Endothelial cell of hepatic sinusoid (primary cell): Measurements from ENCODE around the gene LMAN2.

ENCODE experiments used
- in situ Hi-C: cut with HindIII; loops from 2 replicates; pipeline ENCODE4 v1.10.0; 2017; ENCODE audit warnings: low sequenced_read_pairs

LMAN2 gene

DNA sequence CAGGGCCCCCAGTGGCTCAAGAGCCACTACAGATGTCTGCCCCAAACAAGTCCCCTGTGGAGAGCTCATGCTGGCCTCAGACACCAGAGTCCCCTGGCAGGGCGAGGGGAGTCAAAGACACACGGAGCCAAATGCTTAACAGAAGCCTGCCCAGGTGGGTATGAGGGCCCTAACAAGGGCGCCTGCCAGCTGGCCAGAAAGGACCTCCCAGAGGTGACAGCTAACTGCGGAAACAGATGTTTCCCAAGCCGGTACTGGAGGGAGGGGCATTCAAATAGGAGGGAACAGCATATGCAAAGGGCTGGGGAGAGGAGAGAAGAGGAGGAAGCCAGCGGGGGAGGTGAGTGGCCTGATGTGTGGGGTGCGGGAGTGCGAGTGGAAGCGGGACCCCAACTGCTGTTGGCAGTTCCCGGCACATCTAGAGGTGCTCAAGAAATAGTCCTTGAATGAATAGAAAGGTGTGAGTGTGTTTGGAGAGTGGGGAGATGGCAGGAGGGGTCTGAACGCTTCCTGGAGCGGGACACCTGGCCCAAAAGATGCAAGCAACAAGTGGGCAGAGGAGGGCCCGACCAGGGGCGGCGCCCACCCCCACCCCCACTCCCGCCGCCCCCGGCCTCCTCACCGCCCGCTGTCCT is 40.6 kb downstream of the LMAN2 start:
- in situ Hi-C loops, result loop anchor here (25.0 kb wide), 1 partner anchor 199 kb away; no protein-coding TSS in a partner anchor

DNA sequence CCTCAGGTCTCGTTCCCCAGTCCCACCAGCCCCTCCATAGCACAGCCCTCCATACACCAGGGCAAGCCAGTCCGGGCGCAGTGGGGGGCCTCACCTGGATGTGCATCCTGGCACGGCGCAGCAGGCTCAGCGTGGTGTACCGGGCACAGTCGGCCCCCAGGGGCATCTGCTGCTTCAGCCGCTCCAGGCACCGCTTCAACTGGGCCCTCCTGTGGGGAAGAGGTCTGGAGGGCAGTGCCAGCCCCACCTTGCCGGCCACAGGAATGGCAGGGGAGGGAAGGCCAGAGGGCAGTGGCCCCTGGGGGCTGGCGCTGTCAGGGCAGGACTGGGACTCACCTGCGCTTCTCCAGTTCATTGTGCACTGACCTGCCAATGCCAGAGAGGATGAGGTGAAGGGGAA is 41.1 kb downstream of the LMAN2 start:
- in situ Hi-C loops, result loop anchor here (25.0 kb wide), 1 partner anchor 198 kb away; no protein-coding TSS in a partner anchor

DNA sequence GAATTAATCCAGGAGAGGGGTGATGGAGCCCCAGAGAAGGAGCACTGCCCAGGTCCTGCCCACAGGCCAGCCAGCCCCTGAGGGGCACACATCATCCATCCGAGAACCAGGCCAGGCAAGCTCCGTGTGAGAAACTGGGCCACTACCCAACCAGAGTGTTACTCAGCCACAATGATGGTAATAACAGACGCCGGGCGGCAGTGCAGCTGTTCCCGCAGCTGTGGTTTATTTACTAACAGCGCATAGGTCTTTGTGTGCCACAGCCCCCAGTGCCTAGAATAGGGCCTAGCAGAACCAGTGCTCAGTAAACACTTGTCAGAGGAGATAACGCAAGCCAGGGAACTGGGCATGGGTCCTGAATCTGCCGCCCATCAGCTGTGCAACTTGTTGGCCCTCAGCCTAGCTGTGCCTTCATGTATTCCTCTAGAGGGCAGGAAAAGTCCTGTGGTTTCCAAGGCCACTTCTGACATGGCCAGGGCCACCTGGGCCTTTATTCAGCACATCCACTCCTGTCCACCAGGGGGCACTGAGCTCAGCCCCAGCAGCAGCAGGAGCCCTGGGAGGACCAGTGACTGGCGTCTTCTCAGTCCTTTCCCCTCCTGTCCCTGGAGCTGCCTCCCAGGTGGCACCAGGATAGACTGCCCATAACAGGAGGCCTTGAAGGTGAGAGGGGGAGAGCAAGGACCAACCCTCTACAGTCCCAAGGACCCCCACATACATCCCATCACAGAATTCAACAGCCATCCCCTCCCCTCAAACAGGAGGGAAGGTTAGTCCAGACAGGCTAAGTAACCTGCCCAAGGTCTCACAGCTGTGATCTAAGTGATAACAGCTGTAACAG is 41.9 kb downstream of the LMAN2 start:
- in situ Hi-C loops, result loop anchor here (25.0 kb wide), 1 partner anchor 197 kb away; no protein-coding TSS in a partner anchor

GRCh38 chr5:177308740-177309139 is 42.7 kb downstream of the LMAN2 start:
- in situ Hi-C loops, result loop anchor here (25.0 kb wide), 1 partner anchor 196 kb away; no protein-coding TSS in a partner anchor

GRCh38 chr5:177307544-177308363 is 43.7 kb downstream of the LMAN2 start:
- in situ Hi-C loops, result loop anchor here (25.0 kb wide), 1 partner anchor 195 kb away; no protein-coding TSS in a partner anchor

DNA sequence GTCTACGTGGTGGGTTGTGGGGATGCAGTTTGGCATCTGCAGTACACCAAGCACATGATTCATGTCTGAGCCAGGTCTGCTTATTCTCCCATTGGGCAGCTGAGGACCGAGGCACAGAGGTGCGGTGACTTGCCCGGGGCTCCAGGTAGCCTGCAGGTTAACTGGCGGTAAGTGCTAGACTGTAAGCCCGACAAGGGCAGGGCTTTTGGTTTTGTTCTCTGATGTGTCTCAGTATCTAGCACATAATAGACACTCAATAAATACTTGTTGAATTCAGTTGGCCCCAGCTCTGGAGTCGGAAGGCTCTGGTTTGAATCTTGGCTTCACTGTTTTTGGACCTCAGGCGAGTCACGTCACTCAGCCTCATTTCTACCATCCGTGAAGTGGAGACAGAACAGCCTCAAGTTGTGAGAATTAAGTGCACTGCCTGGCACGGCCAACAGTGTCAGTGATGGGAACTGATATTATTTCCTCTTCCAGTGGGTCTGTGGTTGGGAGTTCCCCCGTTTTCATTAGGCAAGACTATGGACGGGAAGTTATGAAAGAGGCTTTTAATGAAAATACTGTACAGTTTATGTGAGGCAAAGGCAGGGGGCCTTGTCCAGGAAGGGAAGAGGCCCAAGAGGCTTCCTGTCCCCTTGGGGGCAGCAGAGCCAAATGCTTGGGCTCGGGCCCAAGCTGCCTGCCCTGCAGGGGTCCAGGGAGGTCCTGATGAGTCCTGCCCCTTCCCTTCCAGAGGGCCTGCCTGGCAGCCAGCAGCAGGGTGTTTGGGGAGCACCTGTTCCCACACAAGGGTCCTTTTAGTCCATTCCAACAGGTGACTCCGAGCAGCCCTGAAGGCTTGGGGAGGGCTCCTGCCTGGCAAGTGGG is 44.6 kb downstream of the LMAN2 start:
- in situ Hi-C loops, result loop anchor here (25.0 kb wide), 1 partner anchor 195 kb away; no protein-coding TSS in a partner anchor

DNA sequence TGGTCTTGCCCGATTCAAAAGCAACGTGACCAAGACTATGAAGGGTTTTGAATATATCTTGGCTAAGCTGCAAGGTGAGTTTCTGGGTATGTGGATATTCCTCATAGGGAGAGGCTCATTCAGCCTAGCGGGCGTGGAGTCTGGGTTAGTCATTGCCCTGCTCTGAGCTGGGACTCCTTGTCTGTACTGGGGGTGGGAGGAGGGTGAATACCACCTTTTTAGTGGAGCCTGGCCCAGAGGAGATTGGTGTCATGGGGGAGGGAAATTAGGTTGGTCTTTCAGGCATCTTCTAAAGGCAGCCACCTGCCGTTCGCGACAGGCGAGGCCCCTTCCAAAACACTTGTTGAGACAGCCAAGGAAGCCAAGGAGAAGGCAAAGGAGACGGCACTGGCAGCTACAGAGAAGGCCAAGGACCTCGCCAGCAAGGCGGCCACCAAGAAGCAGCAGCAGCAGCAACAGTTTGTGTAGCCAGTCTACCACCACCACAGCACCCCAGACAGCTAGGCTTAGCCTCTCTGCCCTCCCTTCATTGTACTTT is 45.3 kb downstream of the LMAN2 start:
- in situ Hi-C loops, result loop anchor here (25.0 kb wide), 1 partner anchor 194 kb away; no protein-coding TSS in a partner anchor

- in situ Hi-C loops, result loop anchor here (25.0 kb wide), 1 partner anchor 192 kb away; no protein-coding TSS in a partner anchor
Measured at GRCh38 chr5:177304392-177305119, 46.9 kb downstream of the LMAN2 start.

DNA sequence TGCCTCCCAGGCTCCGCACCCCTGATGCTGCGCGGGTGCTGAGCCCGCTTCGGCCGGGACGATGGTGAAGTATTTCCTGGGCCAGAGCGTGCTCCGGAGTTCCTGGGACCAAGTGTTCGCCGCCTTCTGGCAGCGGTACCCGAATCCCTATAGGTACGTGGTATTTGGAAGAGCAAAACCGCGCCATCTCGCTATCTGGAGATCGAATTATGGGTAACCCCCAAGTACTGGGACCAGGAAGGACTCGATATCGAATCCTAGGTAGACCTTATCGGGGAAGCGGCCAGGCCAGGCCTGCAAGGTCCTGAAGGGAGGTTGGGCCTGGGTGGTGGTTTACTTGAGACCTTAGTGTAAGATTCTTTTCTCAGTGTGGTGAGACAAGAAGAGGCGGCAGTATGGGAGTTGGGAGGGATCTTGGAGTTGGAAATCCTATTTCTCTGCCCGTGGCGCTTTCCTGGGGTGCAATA is 47.5 kb downstream of the LMAN2 start:
- in situ Hi-C loops, result loop anchor here (25.0 kb wide), 1 partner anchor 192 kb away; no protein-coding TSS in a partner anchor

DNA sequence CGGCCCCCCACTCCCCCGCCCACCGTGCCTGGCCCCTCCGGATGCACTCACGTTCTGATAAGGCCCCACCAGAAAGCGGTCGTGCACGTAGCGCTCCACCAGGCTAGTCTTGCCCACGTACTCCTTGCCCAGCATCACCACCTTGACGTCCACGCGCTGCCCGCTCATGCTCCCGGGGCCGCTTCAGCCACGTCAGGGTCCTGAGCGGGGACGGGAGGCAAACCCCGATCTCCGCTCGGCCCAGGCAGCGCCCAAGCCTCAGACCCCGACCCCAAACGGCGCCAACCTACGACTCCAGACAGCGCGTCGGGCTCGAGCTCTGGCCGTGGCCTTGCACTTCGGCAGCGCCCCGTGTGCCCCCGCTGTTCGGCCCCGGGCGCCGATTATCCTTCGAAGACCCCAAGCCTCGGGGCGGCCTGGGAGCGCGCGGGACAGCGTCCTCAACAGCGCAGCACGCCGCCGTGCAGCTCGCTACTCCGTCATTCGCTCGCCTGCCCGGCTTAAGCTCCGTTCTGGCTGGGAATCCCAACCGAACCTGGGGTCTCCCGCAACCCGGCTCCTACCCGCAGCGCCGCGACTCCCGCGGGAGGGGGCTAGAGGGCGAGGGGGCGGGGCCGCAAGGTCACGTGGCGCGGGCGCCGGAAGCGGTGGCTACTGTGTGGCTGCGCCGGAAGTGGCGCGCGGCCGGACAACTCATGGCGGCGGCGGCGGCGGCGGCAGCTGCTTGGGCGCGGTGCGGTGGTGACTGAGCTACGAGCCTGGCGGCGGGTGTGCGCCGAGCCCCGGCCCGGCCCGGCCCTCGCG is 48.1 kb downstream of the LMAN2 start, which contains the start of the genes PRELID1 and RAB24:
PRELID1 (plus strand) TSS at position 679 of the 804 bp plus-strand sequence. CDS start 187 bp downstream, outside the sequence.
RAB24 (minus strand) TSS at position 599 of the 804 bp plus-strand sequence; CDS start at position 168, 431 bp downstream.
- in situ Hi-C loops, result loop anchor here (25.0 kb wide), 1 partner anchor 191 kb away; no protein-coding TSS in a partner anchor

- in situ Hi-C loops, result loop anchor here (25.0 kb wide), 1 partner anchor 190 kb away; no protein-coding TSS in a partner anchor
Measured at GRCh38 chr5:177302354-177303110, 48.9 kb downstream of the LMAN2 start.

DNA sequence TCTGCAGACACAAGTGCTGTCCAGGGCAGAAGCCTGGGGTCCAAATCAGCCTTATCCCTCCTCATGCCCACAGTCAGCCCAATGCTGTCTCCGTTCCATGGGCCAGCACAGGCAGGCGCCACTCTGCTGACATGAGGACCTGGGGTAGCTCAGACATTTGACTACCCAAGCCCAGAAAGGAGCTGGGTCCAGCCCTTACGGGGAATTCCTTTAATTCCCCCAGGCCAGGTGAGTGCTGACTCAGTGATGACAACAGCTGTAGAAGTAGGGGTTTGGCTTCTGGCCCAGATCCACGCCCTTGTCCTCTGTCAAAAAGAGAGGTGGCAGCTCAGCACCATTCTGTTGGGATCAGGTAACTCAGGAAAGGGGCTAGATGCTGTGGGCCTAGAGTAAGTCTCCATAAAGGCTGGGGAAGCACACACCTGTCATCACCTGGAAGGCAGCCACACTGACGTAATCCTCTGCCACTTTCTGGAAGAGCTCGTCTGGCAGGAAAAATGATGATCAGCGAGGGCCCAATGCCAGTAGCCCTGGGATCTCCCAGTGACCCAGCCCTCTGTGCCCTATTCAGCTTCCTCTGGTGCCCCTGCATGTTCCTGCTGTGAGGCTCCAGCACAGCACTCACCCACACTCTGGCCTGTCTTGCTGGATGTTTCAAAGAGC is 49.8 kb downstream of the LMAN2 start:
- in situ Hi-C loops, result loop anchor here (25.0 kb wide), 1 partner anchor 189 kb away; no protein-coding TSS in a partner anchor

DNA sequence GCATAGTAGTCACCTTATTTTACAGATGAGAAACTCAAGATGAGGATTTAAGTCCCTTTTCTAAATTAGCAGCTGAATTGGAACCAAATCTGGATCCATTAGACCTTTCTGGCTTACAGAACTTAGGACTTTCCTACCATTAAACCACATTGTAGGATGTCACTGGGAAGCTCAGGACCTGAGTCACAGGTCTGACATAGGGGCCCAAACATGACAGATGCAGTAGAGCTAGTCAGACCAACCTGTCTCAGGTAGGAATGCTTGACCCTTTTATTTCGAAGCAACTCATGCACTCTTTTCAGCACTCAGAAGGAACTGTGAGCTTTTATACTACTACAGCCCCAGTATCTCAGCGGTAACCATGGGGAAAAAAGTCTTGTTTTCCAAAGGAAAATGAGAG is 50.5 kb downstream of the LMAN2 start:
- in situ Hi-C loops, result loop anchor here (25.0 kb wide), 1 partner anchor 189 kb away; no protein-coding TSS in a partner anchor

GRCh38 chr5:177300236-177300880 is 51.1 kb downstream of the LMAN2 start:
- in situ Hi-C loops, result loop anchor here (25.0 kb wide), 1 partner anchor 188 kb away; no protein-coding TSS in a partner anchor

DNA sequence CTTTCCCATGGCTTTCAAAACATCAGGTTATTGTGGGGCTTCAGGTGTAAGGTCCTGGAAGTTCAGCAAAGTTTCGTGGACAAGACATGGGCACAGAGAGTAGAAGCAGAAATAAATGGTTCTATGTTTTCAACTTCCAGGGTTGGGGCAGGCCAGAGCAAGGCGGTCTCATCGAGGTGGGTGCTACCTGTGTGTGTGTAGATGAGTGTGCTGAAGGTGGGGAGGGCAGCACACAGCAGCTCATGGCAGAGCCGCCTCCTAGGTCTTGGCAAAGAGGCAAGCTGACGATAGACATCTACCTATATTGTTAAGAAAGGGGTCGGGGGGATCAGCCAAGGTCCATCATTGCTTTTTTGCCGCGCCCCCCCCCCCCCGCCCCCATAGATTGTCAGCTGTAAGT is 51.8 kb downstream of the LMAN2 start:
- in situ Hi-C loops, result loop anchor here (25.0 kb wide), 1 partner anchor 187 kb away; no protein-coding TSS in a partner anchor
